GM19463 (cell line): Measurements from ENCODE around the gene SCUBE1.

ENCODE experiments used
- ATAC-seq: cut with Tn5 transposase; IDR thresholded peaks from one replicate; pipeline ENCODE4 v1.9.1; 2021; ENCODE audit warnings: mild to moderate bottlenecking, moderate library complexity; ENCODE audit not compliant: unreplicated experiment

SCUBE1 gene

DNA sequence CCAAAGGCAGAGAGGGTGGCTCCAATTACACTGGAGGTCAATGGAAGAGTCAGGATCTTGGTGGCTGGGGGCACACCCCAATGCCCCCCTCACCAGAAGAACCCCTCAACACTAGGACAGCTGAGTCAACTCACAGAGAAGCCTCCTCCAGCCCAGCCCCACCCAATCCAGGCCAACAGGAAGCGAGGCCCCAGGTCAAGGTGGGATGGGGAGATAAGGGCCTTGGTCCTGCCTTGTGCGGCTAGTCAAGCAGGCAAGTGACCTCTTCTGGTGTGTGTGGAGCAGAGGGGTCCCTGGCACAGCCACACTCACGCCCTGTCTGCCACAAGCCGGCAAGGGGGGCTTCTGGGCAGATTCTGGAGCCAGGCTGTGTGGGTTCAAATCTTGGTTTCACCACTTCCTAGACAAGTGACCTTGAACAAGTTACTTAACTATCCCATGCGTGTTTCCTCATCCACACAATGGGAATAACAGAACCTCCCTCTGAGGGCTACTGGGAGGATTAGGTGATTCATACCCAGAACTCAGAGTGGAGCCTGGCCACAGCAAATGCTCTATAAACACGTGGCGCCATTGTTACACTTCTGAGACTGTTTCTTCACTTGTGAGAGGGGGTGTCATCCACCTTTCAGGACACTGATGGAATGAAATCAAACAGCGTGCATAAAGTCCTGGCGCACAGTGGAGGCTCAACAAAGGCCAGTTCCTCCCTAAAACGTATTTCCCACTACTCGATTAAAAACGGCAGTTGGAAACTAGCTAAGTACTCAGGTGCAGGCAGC lies 159.5 kb downstream of the SCUBE1 start:
- no peak for ATAC-seq

- ATAC-seq, result no peak
These were observed 160.4 kb downstream of the SCUBE1 start for GRCh38 chr22:43182726-43183125.

DNA sequence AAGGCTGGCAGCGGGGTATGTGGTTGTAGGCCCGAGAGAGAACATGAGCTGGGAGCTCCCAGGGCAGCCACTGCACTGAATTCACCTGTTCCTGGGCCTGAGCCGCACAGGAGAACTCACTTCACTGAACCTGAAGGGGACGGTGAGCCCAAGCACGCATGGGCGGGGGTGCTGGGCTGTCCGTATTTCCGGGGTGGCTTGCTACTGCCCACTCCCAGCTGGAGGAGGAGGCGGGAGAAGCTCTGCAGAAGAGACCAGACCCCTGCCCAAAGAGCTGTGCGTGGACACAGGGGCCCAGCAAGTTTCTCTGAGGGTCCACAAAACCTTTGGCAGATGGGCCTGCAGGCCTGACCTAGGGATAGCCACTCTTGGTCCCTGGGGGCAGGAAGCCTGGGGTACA lies 161.1 kb downstream of the SCUBE1 start:
- no peak for ATAC-seq

DNA sequence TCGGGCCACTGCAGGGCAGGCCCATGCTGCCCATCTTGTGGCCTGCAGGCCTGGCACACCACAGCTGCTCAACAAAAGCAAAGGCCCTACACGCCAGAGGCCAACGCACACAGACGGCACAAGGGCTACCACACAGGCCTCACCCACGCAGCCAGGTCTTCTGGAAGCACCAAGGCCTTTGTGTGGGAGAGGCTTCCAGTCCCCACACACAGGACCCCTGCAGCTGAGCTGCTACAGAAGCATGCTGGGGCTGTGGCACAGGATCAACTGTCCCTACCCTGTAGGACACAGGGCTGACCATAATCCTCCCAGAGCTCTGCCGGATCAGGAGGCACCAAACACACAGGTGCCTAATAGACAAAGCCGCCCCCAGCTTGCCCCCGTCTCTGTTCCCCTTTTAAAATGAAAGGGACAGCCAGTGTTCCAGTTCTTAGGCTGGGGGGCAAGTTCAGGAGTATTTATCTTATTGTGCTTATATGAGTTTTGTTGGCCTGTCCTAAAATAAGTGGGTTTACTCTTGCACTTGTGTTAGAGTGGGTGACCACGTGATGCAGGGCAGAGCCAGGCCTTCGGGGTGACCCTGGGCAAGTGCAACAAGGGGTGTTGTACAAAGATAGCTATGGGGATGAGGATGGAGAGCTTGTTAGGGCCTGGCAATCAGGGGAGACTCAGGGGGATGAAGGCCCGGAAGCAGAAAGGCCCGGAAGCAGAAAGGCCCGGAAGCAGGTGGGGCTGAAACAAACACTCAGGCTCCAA lies 161.7 kb downstream of the SCUBE1 start:
- no peak for ATAC-seq

DNA sequence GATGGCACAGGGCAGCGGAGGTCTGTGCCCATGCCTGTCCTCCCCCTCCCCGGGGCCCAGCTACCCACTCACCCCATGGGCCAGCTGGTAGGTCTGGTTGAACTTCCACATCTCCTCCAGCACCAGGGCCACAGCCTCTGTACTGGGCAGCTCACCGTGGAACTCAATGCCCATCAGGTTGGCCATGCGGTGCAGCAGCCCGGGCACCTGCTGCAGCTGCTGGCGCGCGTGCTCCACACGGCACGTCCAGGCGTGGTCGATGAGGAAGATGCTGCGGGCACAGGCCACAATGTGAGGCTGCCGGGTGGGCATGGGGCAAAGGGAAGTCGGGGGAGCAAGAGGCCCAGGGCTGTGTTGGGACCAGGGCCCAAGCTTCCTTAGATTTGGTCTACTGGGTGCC lies 162.5 kb downstream of the SCUBE1 start:
- no peak for ATAC-seq

DNA sequence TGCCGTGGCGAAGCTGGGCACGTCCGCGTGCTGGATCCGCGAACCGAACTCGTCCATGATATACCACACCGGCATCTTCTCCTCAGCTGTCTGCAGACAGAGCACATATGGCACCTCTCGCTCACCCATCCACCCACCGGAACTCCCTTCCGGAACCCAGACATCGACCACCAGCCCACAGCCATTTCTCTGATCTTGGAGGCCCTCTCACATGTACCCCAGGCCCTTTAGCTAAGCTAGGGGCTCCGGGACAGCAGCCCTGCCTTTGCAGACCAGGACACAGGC lies 163.3 kb downstream of the SCUBE1 start:
- no peak for ATAC-seq

GRCh38 chr22:43179146-43179910 lies 163.8 kb downstream of the SCUBE1 start:
- ATAC-seq, result no peak

DNA sequence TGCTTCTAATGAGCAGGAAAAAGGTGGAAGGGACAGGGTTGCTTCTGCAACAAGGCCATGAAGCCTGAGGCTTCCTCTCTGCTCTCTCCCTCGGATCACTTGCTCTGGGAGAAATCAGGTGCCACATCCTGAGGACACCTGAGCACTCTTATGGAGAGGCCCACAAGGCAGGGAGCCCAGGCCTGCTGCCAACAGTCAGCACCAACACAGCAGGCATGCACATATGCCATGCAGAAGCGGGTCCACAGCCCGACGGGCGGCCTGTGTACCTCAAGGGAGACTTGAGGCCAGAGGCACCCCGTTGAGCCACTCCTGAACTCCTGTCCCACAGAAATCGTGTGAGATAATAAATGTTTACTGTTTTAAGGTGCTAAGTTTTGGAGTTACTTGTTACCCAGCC lies 165.7 kb downstream of the SCUBE1 start:
- no peak for ATAC-seq

- ATAC-seq, result no peak
These were observed 167.1 kb downstream of the SCUBE1 start for GRCh38 chr22:43176090-43176489.

- no peak for ATAC-seq
These were observed 168.1 kb downstream of the SCUBE1 start for GRCh38 chr22:43174941-43175531.

DNA sequence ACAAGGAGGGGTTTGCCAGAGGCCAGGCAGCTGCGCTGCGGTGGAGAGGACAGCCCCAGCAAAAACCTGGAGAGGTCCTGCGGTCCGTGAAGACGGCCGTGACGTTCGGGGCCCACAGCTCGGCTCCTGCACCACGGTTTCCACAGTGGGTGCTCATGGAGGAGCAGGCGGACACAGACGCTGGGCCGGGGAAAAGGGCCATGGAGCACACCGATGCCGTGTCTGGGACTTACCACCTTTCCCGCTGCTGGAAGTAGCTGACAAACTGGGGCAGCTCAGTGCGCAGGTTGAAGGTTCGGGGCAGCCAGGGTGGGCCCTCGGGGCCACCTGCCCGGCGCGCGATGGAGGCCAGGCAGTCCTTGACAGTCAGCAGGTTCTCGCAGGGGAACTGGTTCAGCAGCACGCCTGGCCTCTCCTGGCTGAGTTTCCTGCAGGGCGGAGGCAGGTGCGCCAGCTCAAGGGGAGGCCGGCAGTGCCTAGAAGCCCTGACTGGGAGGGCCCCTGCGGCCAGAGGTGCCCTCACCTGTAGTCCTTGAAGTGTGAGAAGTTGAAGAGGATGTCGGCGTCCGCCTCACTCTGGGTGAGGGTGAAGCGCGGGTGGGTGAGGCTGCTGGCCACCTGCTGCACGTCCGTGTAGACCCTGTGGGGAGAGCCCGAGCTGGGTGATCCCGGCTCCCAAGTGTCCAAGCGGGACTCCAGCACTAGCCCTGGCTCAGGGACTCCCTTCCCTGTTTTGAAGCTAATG lies 169.0 kb downstream of the SCUBE1 start:
- no peak for ATAC-seq

GRCh38 chr22:43173566-43173965 lies 169.6 kb downstream of the SCUBE1 start:
- ATAC-seq, result no peak

DNA sequence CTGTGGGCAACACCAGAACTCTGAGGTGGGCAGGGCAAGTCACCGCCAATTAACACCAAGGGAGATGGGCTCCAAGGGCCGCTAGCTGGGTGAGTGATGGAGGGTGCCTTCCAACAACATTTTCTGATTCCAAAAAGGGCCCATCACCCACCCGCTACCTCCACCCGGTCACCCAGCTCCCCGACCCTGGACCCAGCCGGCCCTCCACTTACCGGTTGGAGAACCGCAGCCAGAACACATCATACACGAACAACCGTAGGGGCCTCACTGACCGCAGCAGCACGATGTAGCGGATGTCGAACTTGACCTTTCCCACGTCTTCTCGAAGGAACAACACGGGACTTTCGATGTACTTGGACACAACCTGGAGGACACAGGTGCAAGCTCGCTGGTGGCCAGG lies 171.0 kb downstream of the SCUBE1 start:
- ATAC-seq, result no peak

- ATAC-seq, result no peak
These were observed 171.6 kb downstream of the SCUBE1 start for GRCh38 chr22:43171607-43172006.

DNA sequence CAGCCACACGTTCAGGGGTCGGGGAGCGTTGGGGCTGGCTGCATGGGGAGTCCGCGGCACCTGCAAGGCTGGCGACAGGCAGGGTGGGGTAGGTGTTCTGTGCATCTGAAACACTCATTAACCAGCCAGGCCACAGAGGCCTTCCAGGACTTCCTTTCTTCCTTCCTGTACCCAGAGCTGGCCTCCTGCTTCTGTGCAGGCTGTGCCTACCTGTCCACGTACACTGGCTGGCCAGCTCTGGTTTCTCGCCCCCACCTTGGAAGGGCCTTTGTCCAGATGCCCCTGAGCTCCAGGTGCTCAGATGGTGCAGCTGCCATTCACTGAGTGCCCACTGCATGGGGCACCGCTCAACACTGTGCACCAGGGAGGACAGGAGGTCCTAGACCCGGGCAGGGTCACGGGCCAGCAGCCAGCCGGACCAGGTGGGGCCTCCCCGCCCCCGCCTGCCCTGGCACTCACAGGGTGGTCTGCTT lies 172.1 kb downstream of the SCUBE1 start:
- no peak for ATAC-seq

- ATAC-seq, result no peak
These were observed 173.1 kb downstream of the SCUBE1 start for GRCh38 chr22:43170131-43170480.

GRCh38 chr22:43169310-43170130 lies 173.7 kb downstream of the SCUBE1 start:
- no peak for ATAC-seq

DNA sequence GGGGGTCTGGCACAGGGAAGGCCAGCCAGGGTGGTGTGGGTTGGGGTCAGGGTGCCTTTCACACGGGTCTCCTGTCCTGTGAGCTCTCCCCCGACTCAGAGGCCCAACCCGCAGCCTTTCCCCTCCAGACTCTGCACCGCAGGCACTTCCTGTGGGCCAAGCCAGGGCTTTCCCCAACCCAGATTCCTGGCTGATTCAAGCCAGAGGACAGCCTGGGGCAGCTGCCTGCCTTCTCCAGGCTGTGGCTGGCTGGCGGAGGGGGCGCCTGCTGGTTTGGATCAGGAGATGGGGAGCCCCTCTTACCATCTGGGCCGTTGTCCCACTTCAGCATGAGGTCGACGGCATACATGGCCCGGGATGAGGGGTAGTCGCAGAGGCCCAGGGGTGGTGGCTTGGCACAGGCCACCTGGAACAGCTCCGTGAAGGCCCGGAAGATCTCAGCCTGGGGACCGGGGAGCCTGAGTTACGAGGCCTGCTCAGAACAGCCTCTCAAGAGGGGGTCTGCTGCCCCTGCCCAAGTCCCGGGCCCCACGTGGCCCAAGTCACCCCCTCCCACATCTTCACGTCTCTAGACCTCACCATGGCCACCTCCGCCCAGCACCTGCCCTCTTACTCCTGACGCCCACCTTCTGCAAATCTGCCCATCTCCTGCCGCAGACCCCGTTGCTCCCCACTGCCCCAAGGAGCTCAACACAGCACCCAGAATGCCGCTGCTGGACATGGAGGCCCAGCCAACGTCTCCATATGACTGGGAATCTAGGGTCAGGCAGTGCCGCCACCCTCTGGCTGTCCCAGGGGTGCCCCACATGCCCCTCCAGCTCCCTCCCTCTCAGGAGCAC lies 174.5 kb downstream of the SCUBE1 start:
- ATAC-seq, result no peak

- no peak for ATAC-seq
These were observed 176.1 kb downstream of the SCUBE1 start for GRCh38 chr22:43167001-43167589.
